HEK293 (cell line): Measurements from ENCODE around the gene EDNRA.

ENCODE experiments used
- BCL11B ChIP-seq: fragments of 450-650 bp; formaldehyde crosslinking; IDR thresholded peaks from 2 replicates; pipeline ENCODE4 v1.5.1; 2016; ENCODE audit warnings: low read depth, missing biosample characterization, missing genetic modification characterization
- ZSCAN16 ChIP-seq: fragments of 450-650 bp; formaldehyde crosslinking; IDR thresholded peaks from 2 replicates; pipeline ENCODE4 v1.5.1; 2016; ENCODE audit warnings: missing biosample characterization, missing genetic modification characterization
- TF ChIP-seq, protein P1 (sequence below): fragments of 450-650 bp; formaldehyde crosslinking; IDR thresholded peaks from 2 replicates; pipeline ENCODE4 v1.5.1; 2016; ENCODE audit warnings: missing biosample characterization, missing genetic modification characterization
- TF ChIP-seq, protein P2 (sequence below): fragments of 450-650 bp; formaldehyde crosslinking; conservative IDR thresholded peaks from 2 replicates; pipeline ENCODE4 v1.5.1; 2016; ENCODE audit warnings: low read depth, missing biosample characterization, missing genetic modification characterization
- TF ChIP-seq, protein P3 (sequence below): fragments of 450-650 bp; formaldehyde crosslinking; IDR thresholded peaks from 2 replicates; pipeline ENCODE4 v1.5.1; 2016; ENCODE audit warnings: missing biosample characterization, missing genetic modification characterization

DNA sequence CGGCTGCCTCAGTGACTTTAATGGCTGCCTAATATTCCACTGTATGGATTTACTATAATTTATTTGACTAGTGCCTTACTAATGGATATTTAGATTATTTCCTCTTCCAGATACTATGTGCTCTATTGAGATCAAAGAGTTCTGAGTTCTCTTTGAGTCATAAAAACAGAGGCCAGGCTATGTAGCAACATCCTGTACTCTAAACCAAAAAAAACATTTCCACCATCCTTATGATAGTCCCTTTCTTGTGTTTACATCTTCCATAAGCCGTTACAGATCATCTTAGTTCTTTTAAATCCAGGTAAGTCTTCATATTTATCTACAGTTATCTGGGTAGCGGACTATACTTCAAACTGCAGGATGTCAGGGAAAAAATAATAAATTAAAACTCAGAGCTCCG lies 79.7 kb downstream of the EDNRA start:
- TF ChIP-seq, protein P1, sequence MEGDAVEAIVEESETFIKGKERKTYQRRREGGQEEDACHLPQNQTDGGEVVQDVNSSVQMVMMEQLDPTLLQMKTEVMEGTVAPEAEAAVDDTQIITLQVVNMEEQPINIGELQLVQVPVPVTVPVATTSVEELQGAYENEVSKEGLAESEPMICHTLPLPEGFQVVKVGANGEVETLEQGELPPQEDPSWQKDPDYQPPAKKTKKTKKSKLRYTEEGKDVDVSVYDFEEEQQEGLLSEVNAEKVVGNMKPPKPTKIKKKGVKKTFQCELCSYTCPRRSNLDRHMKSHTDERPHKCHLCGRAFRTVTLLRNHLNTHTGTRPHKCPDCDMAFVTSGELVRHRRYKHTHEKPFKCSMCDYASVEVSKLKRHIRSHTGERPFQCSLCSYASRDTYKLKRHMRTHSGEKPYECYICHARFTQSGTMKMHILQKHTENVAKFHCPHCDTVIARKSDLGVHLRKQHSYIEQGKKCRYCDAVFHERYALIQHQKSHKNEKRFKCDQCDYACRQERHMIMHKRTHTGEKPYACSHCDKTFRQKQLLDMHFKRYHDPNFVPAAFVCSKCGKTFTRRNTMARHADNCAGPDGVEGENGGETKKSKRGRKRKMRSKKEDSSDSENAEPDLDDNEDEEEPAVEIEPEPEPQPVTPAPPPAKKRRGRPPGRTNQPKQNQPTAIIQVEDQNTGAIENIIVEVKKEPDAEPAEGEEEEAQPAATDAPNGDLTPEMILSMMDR = no peak
- TF ChIP-seq, protein P2, sequence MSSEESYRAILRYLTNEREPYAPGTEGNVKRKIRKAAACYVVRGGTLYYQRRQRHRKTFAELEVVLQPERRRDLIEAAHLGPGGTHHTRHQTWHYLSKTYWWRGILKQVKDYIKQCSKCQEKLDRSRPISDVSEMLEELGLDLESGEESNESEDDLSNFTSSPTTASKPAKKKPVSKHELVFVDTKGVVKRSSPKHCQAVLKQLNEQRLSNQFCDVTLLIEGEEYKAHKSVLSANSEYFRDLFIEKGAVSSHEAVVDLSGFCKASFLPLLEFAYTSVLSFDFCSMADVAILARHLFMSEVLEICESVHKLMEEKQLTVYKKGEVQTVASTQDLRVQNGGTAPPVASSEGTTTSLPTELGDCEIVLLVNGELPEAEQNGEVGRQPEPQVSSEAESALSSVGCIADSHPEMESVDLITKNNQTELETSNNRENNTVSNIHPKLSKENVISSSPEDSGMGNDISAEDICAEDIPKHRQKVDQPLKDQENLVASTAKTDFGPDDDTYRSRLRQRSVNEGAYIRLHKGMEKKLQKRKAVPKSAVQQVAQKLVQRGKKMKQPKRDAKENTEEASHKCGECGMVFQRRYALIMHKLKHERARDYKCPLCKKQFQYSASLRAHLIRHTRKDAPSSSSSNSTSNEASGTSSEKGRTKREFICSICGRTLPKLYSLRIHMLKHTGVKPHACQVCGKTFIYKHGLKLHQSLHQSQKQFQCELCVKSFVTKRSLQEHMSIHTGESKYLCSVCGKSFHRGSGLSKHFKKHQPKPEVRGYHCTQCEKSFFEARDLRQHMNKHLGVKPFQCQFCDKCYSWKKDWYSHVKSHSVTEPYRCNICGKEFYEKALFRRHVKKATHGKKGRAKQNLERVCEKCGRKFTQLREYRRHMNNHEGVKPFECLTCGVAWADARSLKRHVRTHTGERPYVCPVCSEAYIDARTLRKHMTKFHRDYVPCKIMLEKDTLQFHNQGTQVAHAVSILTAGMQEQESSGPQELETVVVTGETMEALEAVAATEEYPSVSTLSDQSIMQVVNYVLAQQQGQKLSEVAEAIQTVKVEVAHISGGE (tag by site-specific recombination) = no peak
- TF ChIP-seq, protein P3, sequence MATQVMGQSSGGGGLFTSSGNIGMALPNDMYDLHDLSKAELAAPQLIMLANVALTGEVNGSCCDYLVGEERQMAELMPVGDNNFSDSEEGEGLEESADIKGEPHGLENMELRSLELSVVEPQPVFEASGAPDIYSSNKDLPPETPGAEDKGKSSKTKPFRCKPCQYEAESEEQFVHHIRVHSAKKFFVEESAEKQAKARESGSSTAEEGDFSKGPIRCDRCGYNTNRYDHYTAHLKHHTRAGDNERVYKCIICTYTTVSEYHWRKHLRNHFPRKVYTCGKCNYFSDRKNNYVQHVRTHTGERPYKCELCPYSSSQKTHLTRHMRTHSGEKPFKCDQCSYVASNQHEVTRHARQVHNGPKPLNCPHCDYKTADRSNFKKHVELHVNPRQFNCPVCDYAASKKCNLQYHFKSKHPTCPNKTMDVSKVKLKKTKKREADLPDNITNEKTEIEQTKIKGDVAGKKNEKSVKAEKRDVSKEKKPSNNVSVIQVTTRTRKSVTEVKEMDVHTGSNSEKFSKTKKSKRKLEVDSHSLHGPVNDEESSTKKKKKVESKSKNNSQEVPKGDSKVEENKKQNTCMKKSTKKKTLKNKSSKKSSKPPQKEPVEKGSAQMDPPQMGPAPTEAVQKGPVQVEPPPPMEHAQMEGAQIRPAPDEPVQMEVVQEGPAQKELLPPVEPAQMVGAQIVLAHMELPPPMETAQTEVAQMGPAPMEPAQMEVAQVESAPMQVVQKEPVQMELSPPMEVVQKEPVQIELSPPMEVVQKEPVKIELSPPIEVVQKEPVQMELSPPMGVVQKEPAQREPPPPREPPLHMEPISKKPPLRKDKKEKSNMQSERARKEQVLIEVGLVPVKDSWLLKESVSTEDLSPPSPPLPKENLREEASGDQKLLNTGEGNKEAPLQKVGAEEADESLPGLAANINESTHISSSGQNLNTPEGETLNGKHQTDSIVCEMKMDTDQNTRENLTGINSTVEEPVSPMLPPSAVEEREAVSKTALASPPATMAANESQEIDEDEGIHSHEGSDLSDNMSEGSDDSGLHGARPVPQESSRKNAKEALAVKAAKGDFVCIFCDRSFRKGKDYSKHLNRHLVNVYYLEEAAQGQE (tag by site-specific recombination) = no peak
- TF ChIP-seq BCL11B = no peak
- TF ChIP-seq ZSCAN16 (tag by site-specific recombination) = no peak
